Endothelial cell of umbilical vein (primary cell): ENCODE results near the gene CTNND2.

Experiments used
- EZH2 ChIP-seq: IDR thresholded peaks from 2 replicates; pipeline ENCODE4 v1.6.1; 2012; ENCODE audit warnings: borderline replicate concordance, low read depth, mild to moderate bottlenecking, moderate library complexity, low read length, inconsistent platforms; ENCODE audit not compliant: severe bottlenecking
- FOS ChIP-seq: IDR thresholded peaks from 2 replicates; pipeline ENCODE4 v1.6.1; 2011; ENCODE audit warnings: mild to moderate bottlenecking, low read length, moderate library complexity, borderline replicate concordance; ENCODE audit not compliant: insufficient read depth
- GATA2 ChIP-seq: IDR thresholded peaks from 2 replicates; pipeline ENCODE4 v1.7.0; 2011; ENCODE audit warnings: low read depth, mild to moderate bottlenecking, moderate library complexity, mixed read lengths, low read length; ENCODE audit not compliant: insufficient read length, insufficient read depth
- MYC ChIP-seq: IDR thresholded peaks from one replicate; pipeline ENCODE4 v1.6.1; 2011; ENCODE audit warnings: mild to moderate bottlenecking, low read depth, low read length
- POLR2A ChIP-seq: IDR thresholded peaks from 2 replicates; pipeline ENCODE4 v1.6.1; 2012; ENCODE audit warnings: low read depth, mild to moderate bottlenecking, control low read depth, low read length
- POLR2AphosphoS5 ChIP-seq: IDR thresholded peaks from 2 replicates; pipeline ENCODE4 v1.6.1; 2012; ENCODE audit warnings: low read depth, mild to moderate bottlenecking, control low read depth, low read length, moderate library complexity; ENCODE audit not compliant: insufficient read depth
- TF ChIP-seq, protein P1 (sequence below), 2 donors: IDR thresholded peaks; 1 replicate in 1 of 2; 2 replicates in 1 of 2; pipeline ENCODE4 v1.5.1; 2011; ENCODE audit warnings: low read length in 2 of 2, mild to moderate bottlenecking in 2 of 2, moderate library complexity in 2 of 2, control low read depth in 1 of 2, inconsistent platforms in 1 of 2, low read depth in 1 of 2; ENCODE audit not compliant: insufficient read depth in 1 of 2; ENCODE audit errors: extremely low read depth in 1 of 2

DNA sequence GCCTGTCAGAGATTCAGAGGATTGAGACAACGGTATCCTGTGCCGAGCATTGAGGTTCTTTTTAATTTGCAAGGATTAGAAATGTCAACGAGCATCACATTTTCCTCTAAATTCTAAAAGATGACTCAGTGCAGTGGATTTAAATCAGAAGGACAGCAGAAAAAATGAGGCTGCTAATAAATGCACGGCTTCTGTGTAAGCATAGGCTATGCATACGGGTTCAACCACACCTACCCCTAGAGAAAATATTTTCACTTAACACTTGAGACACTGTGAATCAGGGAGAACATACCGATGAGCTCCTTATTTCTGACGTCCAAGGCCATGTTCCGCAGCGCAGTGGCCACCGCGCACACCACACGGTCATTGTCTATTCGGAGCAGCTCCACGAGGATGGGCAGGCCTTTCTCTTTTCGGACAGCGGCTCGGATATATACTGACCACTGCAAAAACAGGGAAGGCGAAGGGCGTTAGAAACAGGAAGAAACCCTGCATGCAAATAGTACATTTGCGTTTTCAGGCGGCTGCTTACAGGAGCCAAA is 821.8 kb downstream of the CTNND2 start:
- TF ChIP-seq, protein P1, sequence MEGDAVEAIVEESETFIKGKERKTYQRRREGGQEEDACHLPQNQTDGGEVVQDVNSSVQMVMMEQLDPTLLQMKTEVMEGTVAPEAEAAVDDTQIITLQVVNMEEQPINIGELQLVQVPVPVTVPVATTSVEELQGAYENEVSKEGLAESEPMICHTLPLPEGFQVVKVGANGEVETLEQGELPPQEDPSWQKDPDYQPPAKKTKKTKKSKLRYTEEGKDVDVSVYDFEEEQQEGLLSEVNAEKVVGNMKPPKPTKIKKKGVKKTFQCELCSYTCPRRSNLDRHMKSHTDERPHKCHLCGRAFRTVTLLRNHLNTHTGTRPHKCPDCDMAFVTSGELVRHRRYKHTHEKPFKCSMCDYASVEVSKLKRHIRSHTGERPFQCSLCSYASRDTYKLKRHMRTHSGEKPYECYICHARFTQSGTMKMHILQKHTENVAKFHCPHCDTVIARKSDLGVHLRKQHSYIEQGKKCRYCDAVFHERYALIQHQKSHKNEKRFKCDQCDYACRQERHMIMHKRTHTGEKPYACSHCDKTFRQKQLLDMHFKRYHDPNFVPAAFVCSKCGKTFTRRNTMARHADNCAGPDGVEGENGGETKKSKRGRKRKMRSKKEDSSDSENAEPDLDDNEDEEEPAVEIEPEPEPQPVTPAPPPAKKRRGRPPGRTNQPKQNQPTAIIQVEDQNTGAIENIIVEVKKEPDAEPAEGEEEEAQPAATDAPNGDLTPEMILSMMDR (IDR thresholded peaks at IDR 0.05; ENCODE audit: extremely low read depth in 1 of 2, insufficient read depth in 1 of 2, low read depth in 1 of 2, low read length in 2 of 2), result no peak
- no peak for TF ChIP-seq POLR2AphosphoS5
- TF ChIP-seq GATA2, result no peak
- TF ChIP-seq POLR2A, result no peak
- no peak for TF ChIP-seq EZH2
- no peak for TF ChIP-seq FOS
- no peak for TF ChIP-seq MYC
